ENCODE data around the gene MAP3K7. TPM values are rescaled to one million over a fixed set of nuclear protein-coding genes. Genes with fewer than 3 reads are reported as not detected.

The MAP3K7 gene
- total and polyA plus RNA-seq, 2 experiments from 2014 or later = 21.5 to 40.3 TPM

GRCh38 chr6:90598192-90598951, 11.5 kb upstream of the MAP3K7 start:
- Histone ChIP-seq H3K4me2 (no peak overlapping the region), H3K4me3 (no peak overlapping the region), H3K9me3 (ENCODE audit: low read depth) (no peaks in the 10 kb centered on the region), H4K20me1 (ENCODE audit: insufficient read depth, poor library complexity, severe bottlenecking) (no peaks in the 10 kb centered on the region), H3K9me2 (replicated peaks; ENCODE audit: insufficient read depth) (no peaks in the 10 kb centered on the region), H2AFZ (no peak overlapping the region), H3K27ac (no peak overlapping the region), H3K36me3 (replicated peaks; ENCODE audit: insufficient read depth, low read depth) (no peaks in the 10 kb centered on the region), H3K79me2 (no peaks in the 10 kb centered on the region), H3K27me3 (peaks cover 22% of the 10 kb centered on the region), H3K4me1 (ENCODE audit: insufficient read depth) (no peaks in the 10 kb centered on the region)
- DNase-seq (ENCODE audit: low spot score) = no peak
- no peak for TF ChIP-seq EZH2 (IDR thresholded peaks at IDR 0.05; ENCODE audit: borderline replicate concordance)
- 84% methylated on average over 4 of the region's 4 CpGs for WGBS (ENCODE audit: low lambda C conversion rate, missing lambda C conversion rate)

- Histone ChIP-seq H3K9me3 (ENCODE audit: low read depth) (no peaks in the 10 kb centered on the region), H3K27me3 (peaks cover 18% of the 10 kb centered on the region), H3K4me3 (no peak overlapping the region), H3K27ac (no peak overlapping the region), H3K79me2 (no peaks in the 10 kb centered on the region), H3K4me2 (no peak overlapping the region), H4K20me1 (ENCODE audit: insufficient read depth, poor library complexity, severe bottlenecking) (no peaks in the 10 kb centered on the region), H2AFZ (no peak overlapping the region), H3K9me2 (replicated peaks; ENCODE audit: insufficient read depth) (no peaks in the 10 kb centered on the region), H3K36me3 (replicated peaks; ENCODE audit: insufficient read depth, low read depth) (no peaks in the 10 kb centered on the region), H3K4me1 (ENCODE audit: insufficient read depth) (no peaks in the 10 kb centered on the region)
- no peak for DNase-seq (ENCODE audit: low spot score)
- WGBS (ENCODE audit: low lambda C conversion rate, missing lambda C conversion rate) = 56% methylated on average over 5 of the region's 5 CpGs
- no peak for TF ChIP-seq EZH2 (IDR thresholded peaks at IDR 0.05; ENCODE audit: borderline replicate concordance)
These were observed 10.2 kb upstream of the MAP3K7 start for GRCh38 chr6:90596967-90597539.

DNA sequence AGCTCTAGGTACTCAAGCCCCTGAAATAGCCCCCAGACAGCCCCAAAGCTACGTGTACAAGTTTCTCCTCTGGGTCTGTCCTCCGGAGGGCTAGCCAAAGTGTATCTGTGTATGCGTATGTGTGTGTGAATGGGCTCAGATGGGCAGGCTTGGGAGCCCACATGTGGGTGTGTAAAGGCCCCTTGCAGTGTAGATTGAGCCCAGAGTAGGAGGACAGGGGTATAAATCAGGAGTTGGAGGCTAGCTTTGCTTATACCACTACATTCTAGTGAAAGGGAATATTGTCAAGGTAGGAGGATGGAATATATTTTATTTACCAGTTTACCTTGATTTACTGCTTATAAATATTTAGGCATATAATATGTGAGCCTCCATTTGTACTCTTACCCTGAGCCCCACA, 9.0 kb upstream of the MAP3K7 start:
- H3K36me3 ChIP-seq (replicated peaks; ENCODE audit: insufficient read depth, low read depth) = no peaks in the 10 kb centered on the region
- WGBS (ENCODE audit: low lambda C conversion rate, missing lambda C conversion rate) = 57% methylated on average over 3 of the region's 3 CpGs
- H2AFZ ChIP-seq = no peak overlapping the region
- peaks cover 9% of the 10 kb centered on the region for H3K27me3 ChIP-seq
- no peaks in the 10 kb centered on the region for H3K9me2 ChIP-seq (replicated peaks; ENCODE audit: insufficient read depth)
- H3K4me3 ChIP-seq = no peak overlapping the region
- H3K4me2 ChIP-seq = no peak overlapping the region
- no peaks in the 10 kb centered on the region for H3K9me3 ChIP-seq (ENCODE audit: low read depth)
- H3K79me2 ChIP-seq = no peaks in the 10 kb centered on the region
- no peaks in the 10 kb centered on the region for H3K4me1 ChIP-seq (ENCODE audit: insufficient read depth)
- no peaks in the 10 kb centered on the region for H4K20me1 ChIP-seq (ENCODE audit: insufficient read depth, poor library complexity, severe bottlenecking)
- DNase-seq (ENCODE audit: low spot score) = no peak
- TF ChIP-seq EZH2phosphoT487 (IDR thresholded peaks at IDR 0.05; ENCODE audit: low read depth, severe bottlenecking, unreplicated experiment) = no peak
- no peak for TF ChIP-seq EZH2 (IDR thresholded peaks at IDR 0.05; ENCODE audit: borderline replicate concordance)
- no peak for TF ChIP-seq CTCF (IDR thresholded peaks at IDR 0.05; ENCODE audit: poor library complexity)
- no peak overlapping the region for H3K27ac ChIP-seq

- Histone ChIP-seq H2AFZ (peak overlapping the region; percentile 67), H3K9me2 (replicated peaks; ENCODE audit: insufficient read depth) (no peaks in the 10 kb centered on the region), H3K9me3 (ENCODE audit: low read depth) (no peaks in the 10 kb centered on the region), H4K20me1 (ENCODE audit: insufficient read depth, poor library complexity, severe bottlenecking) (peaks cover 39% of the 10 kb centered on the region), H3K4me3 (peak overlapping the region; percentile 67), H3K27ac (peak overlapping the region; percentile 85), H3K4me1 (ENCODE audit: insufficient read depth) (peaks cover 18% of the 10 kb centered on the region), H3K79me2 (peaks cover 49% of the 10 kb centered on the region), H3K36me3 (replicated peaks; ENCODE audit: insufficient read depth, low read depth) (no peaks in the 10 kb centered on the region), H3K27me3 (no peaks in the 10 kb centered on the region), H3K4me2 (peak overlapping the region; percentile 71)
- DNase-seq (ENCODE audit: low spot score) = peak; percentile 38
- 2% methylated on average over 18 of the region's 18 CpGs for WGBS (ENCODE audit: low lambda C conversion rate, missing lambda C conversion rate)
- no peak for TF ChIP-seq EZH2phosphoT487 (IDR thresholded peaks at IDR 0.05; ENCODE audit: low read depth, severe bottlenecking, unreplicated experiment)
- TF ChIP-seq EZH2 (IDR thresholded peaks at IDR 0.05; ENCODE audit: borderline replicate concordance) = no peak
- TF ChIP-seq CTCF (IDR thresholded peaks at IDR 0.05; ENCODE audit: poor library complexity) = no peak
These were observed 381 bp downstream of the MAP3K7 start for GRCh38 chr6:90586546-90586835.

Data from hepatocyte (in vitro differentiated cells).